ENCODE data around the gene DNAH6.

DNA sequence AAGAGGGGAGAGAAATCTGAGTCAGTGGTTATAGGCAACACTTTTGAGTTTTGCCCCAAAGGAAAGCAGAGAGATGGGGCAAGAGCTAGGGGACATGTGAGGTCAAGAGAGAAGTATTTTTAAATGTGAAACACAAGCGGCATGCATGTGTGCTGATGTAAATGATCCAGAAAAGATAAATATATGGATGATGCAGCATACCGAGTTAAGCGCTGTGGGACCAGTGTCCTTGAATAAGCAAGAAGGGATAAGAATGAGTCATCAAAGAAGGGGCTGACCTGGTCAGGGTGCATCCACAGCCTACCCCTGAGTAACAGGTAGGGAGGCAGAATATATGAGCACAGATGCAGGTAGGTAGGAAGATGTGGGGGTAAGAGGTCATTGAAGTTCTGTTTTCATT lies 183.7 kb downstream of the DNAH6 start:
- TF ChIP-seq POLR2AphosphoS5 (IDR thresholded peaks at IDR 0.05) = no peak
- TF ChIP-seq, protein P1, sequence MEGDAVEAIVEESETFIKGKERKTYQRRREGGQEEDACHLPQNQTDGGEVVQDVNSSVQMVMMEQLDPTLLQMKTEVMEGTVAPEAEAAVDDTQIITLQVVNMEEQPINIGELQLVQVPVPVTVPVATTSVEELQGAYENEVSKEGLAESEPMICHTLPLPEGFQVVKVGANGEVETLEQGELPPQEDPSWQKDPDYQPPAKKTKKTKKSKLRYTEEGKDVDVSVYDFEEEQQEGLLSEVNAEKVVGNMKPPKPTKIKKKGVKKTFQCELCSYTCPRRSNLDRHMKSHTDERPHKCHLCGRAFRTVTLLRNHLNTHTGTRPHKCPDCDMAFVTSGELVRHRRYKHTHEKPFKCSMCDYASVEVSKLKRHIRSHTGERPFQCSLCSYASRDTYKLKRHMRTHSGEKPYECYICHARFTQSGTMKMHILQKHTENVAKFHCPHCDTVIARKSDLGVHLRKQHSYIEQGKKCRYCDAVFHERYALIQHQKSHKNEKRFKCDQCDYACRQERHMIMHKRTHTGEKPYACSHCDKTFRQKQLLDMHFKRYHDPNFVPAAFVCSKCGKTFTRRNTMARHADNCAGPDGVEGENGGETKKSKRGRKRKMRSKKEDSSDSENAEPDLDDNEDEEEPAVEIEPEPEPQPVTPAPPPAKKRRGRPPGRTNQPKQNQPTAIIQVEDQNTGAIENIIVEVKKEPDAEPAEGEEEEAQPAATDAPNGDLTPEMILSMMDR (IDR thresholded peaks at IDR 0.05) = no peak
- no peak for TF ChIP-seq EP300 (IDR thresholded peaks at IDR 0.05; ENCODE audit: low read depth)

Measured in transverse colon (tissue), 4 donors.